Naive thymus-derived CD4-positive, alpha-beta T cell (primary cell): ENCODE data around the gene TMX3. TPM values are rescaled to one million over a fixed set of nuclear protein-coding genes. Genes with fewer than 3 reads are reported as not detected.
A peak's percentile ranks its signal among the peaks of the same experiment; 100 is the strongest.

Experiments
- ATAC-seq: fragments of 150-1000 bp; cut with Tn5 transposase; 2 replicates; pipeline ENCODE4 v1.10.0; 2021; ENCODE audit warnings: mild to moderate bottlenecking, moderate library complexity
- CTCF ChIA-PET: fragments of 350-600 bp; sonication (Branson Sonifier 250); formaldehyde crosslinking; loops from one replicate; lab custom pipeline; 2021; ENCODE audit warnings: antibody characterized with exemption; lab: Charles Lee
- POLR2A ChIA-PET: fragments of 350-600 bp; sonication (Branson Sonifier 250); formaldehyde crosslinking; loops from one replicate; lab custom pipeline; 2021; ENCODE audit warnings: antibody characterized with exemption, inconsistent platforms; lab: Charles Lee
- DNase-seq, 9 donors: peaks; one replicate each; pipeline versions ENCODE4 v3.0.0 to v3.0.0-alpha.2; 2020 to 2022; ENCODE audit warnings: mixed read lengths in 1 of 9
- H3K27ac ChIP-seq: one replicate; pipeline ENCODE4 v1.7.0; 2013; ENCODE audit warnings: mild to moderate bottlenecking, low read depth, low read length, moderate library complexity
- H3K27me3 ChIP-seq, 2 donors: one replicate each; pipeline ENCODE4 v1.7.0; 2013; ENCODE audit warnings: low read length in 2 of 2, mild to moderate bottlenecking in 2 of 2, moderate library complexity in 2 of 2; ENCODE audit not compliant: control insufficient read depth in 2 of 2, insufficient read depth in 2 of 2
- H3K36me3 ChIP-seq, 3 experiments: 1 replicate in 2 of 3; 2 replicates in 1 of 3; pipeline ENCODE4 v1.7.0; 2013; ENCODE audit warnings: low read length in 3 of 3, mild to moderate bottlenecking in 3 of 3, moderate library complexity in 1 of 3; ENCODE audit not compliant: insufficient read depth in 3 of 3, control insufficient read depth in 2 of 3
- H3K4me1 ChIP-seq, 2 donors: one replicate each; pipeline ENCODE4 v1.7.0; 2013; ENCODE audit warnings: low read length in 2 of 2, mild to moderate bottlenecking in 2 of 2, moderate library complexity in 1 of 2; ENCODE audit not compliant: control insufficient read depth in 2 of 2, insufficient read depth in 2 of 2
- H3K4me3 ChIP-seq: 2 replicates; pipeline ENCODE4 v1.7.0; 2013; ENCODE audit warnings: mild to moderate bottlenecking, low read length
- H3K9me3 ChIP-seq, 3 experiments: 1 replicate in 2 of 3; 2 replicates in 1 of 3; pipeline ENCODE4 v1.7.0; 2013; ENCODE audit warnings: low read length in 3 of 3; ENCODE audit not compliant: control insufficient read depth in 2 of 3
- H3K27ac Mint-ChIP-seq, 9 donors: one replicate each; pipeline ENCODE4 v1.8.0; 2020 to 2022; ENCODE audit warnings: mixed read lengths in 9 of 9, mild to moderate bottlenecking in 8 of 9, moderate library complexity in 5 of 9, inconsistent platforms in 2 of 9
- H3K27me3 Mint-ChIP-seq, 5 donors: one replicate each; pipeline ENCODE4 v1.8.0; 2021 to 2022; ENCODE audit warnings: mixed read lengths in 5 of 5, mild to moderate bottlenecking in 1 of 5
- H3K36me3 Mint-ChIP-seq, 5 donors: one replicate each; pipeline ENCODE4 v1.8.0; 2020 to 2022; ENCODE audit warnings: mixed read lengths in 5 of 5, mild to moderate bottlenecking in 3 of 5, inconsistent platforms in 1 of 5
- H3K4me1 Mint-ChIP-seq, 7 donors: one replicate each; pipeline ENCODE4 v1.8.0; 2020 to 2022; ENCODE audit warnings: mixed read lengths in 7 of 7, mild to moderate bottlenecking in 3 of 7, inconsistent platforms in 1 of 7
- H3K4me3 Mint-ChIP-seq, 10 donors: one replicate each; pipeline ENCODE4 v1.8.0; 2020 to 2022; ENCODE audit warnings: mild to moderate bottlenecking in 10 of 10, mixed read lengths in 10 of 10, moderate library complexity in 6 of 10, inconsistent platforms in 2 of 10
- H3K9me3 Mint-ChIP-seq, 11 donors: one replicate each; pipeline ENCODE4 v1.8.0; 2020 to 2022; ENCODE audit warnings: mixed read lengths in 11 of 11, mild to moderate bottlenecking in 4 of 11, inconsistent platforms in 1 of 11, moderate library complexity in 1 of 11
- intact Hi-C, 2 donors: fragments of 100-400 bp; cut with micrococcal nuclease; formaldehyde crosslinking; loops; one replicate each; pipeline ENCODE4 v1.15.1; 2023
- polyA plus RNA-seq, 2 donors: library from polyadenylated mRNA; unstranded; fragments of 300-500 nt; fragmentation: Illumina TruSeq; gene quantifications; one replicate each; pipeline ENCODE4 v1.2.3, GENCODE V29; 2021
- total RNA-seq, 6 experiments: library from RNA in 5 of 6; stranded (reverse) in 5 of 6; gene quantifications; 1 replicate in 5 of 6; 2 replicates in 1 of 6; pipeline ENCODE4 v1.2.3 and lab custom pipeline; 2021 to 2026

Gene TMX3
- 10 to 100 TPM; 42.0 to 76.5 (median 63.2) TPM for total RNA-seq
- polyA plus RNA-seq: 10 to 100 TPM; 18.7 to 20.2 TPM
- total RNA-seq (lab: John Stamatoyannopoulos, UW): 37.6 reads per million, percentile 65 among the genes with 10 or more reads in this experiment

GRCh38 chr18:68714712-68715496 lies at the start of gene TMX3:
Gene TMX3 (minus strand): TSS chr18:68715108. CDS start chr18:68714981, 127 bp downstream.
- Mint-ChIP-seq H3K27ac (peak within 1 kb of the TSS; percentile 88 to 98 (median 95)), H3K4me1 (peaks cover 21 to 61% (median 53%) of the 10 kb centered on the region in 7 donors), H3K27me3 (no peaks in the 10 kb centered on the region), H3K9me3 (no peaks in the 10 kb centered on the region), H3K36me3 (peaks cover 0 to 29% (median 16%) of the 10 kb centered on the region in 5 donors), H3K4me3 (peak within 1 kb of the TSS; percentile 93 to 100 (median 96))
- intact Hi-C loops: loop anchor here (1.0 to 10.0 kb wide), 8 partner anchors 8 to 1491 kb away; partner anchors contain the start of genes DSEL (in 2 of the 2) and RTTN (in 1 of the 2)
- Histone ChIP-seq H3K9me3 (no peaks in the 10 kb centered on the region), H3K4me1 (peaks cover 4 to 17% of the 10 kb centered on the region in 2 donors), H3K27me3 (no peaks in the 10 kb centered on the region), H3K27ac (peak within 1 kb of the TSS; percentile 74), H3K36me3 (peaks cover under 1 to 38% (median 8%) of the 10 kb centered on the region in 3 experiments), H3K4me3 (peak within 1 kb of the TSS; percentile 86)
- DNase-seq (peak; percentile 86 to 93 (median 90)), ATAC-seq (peak; percentile 99)
- CTCF ChIA-PET: no interaction called here
- POLR2A ChIA-PET: interaction anchor here (0.7 to 1.3 kb wide), 3 partner anchors 14 to 1491 kb away, joined by 3 to 7 read pairs (median 3); partner anchors contain the start of gene RTTN

- no peak overlapping the region for H3K4me3 Mint-ChIP-seq
- Histone ChIP-seq H3K27me3 (no peaks in the 10 kb centered on the region), H3K4me1 (no peaks in the 10 kb centered on the region), H3K4me3 (no peak overlapping the region), H3K9me3 (peaks cover 0 to under 1% (median 0%) of the 10 kb centered on the region in 3 experiments), H3K36me3 (no peaks in the 10 kb centered on the region), H3K27ac (no peak overlapping the region)
- CTCF ChIA-PET: no interaction called here
- intact Hi-C loops: no loop called here
- H3K27ac Mint-ChIP-seq: no peak overlapping the region
- H3K4me1 Mint-ChIP-seq: peaks cover 0 to 2% (median 0%) of the 10 kb centered on the region in 7 donors
- H3K36me3 Mint-ChIP-seq: peaks cover 0 to 4% (median 0%) of the 10 kb centered on the region in 5 donors
- ATAC-seq: no peak
- peaks cover 0 to 8% (median 3%) of the 10 kb centered on the region in 11 donors for H3K9me3 Mint-ChIP-seq
- POLR2A ChIA-PET: no interaction called here
- no peaks in the 10 kb centered on the region for H3K27me3 Mint-ChIP-seq
- DNase-seq: no peak
These were observed 49.1 kb upstream of the TMX3 start for GRCh38 chr18:68764016-68764415.

GRCh38 chr18:68763083-68763482 lies 48.2 kb upstream of the TMX3 start:
- Mint-ChIP-seq H3K4me1 (peaks cover 0 to 2% (median 0%) of the 10 kb centered on the region in 7 donors), H3K27me3 (no peaks in the 10 kb centered on the region), H3K4me3 (no peak overlapping the region), H3K27ac (no peak overlapping the region), H3K36me3 (peaks cover 0 to 8% (median 0%) of the 10 kb centered on the region in 5 donors), H3K9me3 (peaks cover 0 to 16% (median 7%) of the 10 kb centered on the region in 11 donors)
- ATAC-seq (no peak), DNase-seq (no peak)
- no peaks in the 10 kb centered on the region for H3K36me3 ChIP-seq
- CTCF ChIA-PET: no interaction called here
- H3K27me3 ChIP-seq: no peaks in the 10 kb centered on the region
- no peak overlapping the region for H3K4me3 ChIP-seq
- POLR2A ChIA-PET: no interaction called here
- H3K9me3 ChIP-seq: peaks cover 0 to 6% (median 0%) of the 10 kb centered on the region in 3 experiments
- H3K4me1 ChIP-seq: no peaks in the 10 kb centered on the region
- intact Hi-C loops: no loop called here
- H3K27ac ChIP-seq: no peak overlapping the region

- ATAC-seq (no peak), DNase-seq (no peak)
- H3K9me3 ChIP-seq: peaks cover 0 to 6% (median 0%) of the 10 kb centered on the region in 3 experiments
- H3K4me3 Mint-ChIP-seq: no peak overlapping the region
- H3K27me3 ChIP-seq: no peaks in the 10 kb centered on the region
- ChIA-PET CTCF (no interaction called here), POLR2A (no interaction called here)
- H3K27ac Mint-ChIP-seq: no peak overlapping the region
- H3K4me1 Mint-ChIP-seq: no peaks in the 10 kb centered on the region
- H3K36me3 Mint-ChIP-seq: peaks cover 0 to 11% (median 1%) of the 10 kb centered on the region in 5 donors
- intact Hi-C loops: no loop called here
- no peaks in the 10 kb centered on the region for H3K27me3 Mint-ChIP-seq
- no peaks in the 10 kb centered on the region for H3K36me3 ChIP-seq
- H3K27ac ChIP-seq: no peak overlapping the region
- H3K4me1 ChIP-seq: no peaks in the 10 kb centered on the region
- H3K4me3 ChIP-seq: no peak overlapping the region
- peaks cover 0 to 19% (median 7%) of the 10 kb centered on the region in 11 donors for H3K9me3 Mint-ChIP-seq
These were observed 44.4 kb upstream of the TMX3 start for GRCh38 chr18:68759308-68759707.

- Histone ChIP-seq H3K36me3 (no peaks in the 10 kb centered on the region), H3K4me1 (no peaks in the 10 kb centered on the region), H3K27ac (no peak overlapping the region), H3K4me3 (no peak overlapping the region), H3K27me3 (no peaks in the 10 kb centered on the region), H3K9me3 (peaks cover 0 to 6% (median 0%) of the 10 kb centered on the region in 3 experiments)
- H3K36me3 Mint-ChIP-seq: peaks cover 0 to 18% (median 12%) of the 10 kb centered on the region in 5 donors
- peaks cover 0 to 19% (median 7%) of the 10 kb centered on the region in 11 donors for H3K9me3 Mint-ChIP-seq
- H3K27ac Mint-ChIP-seq: no peak overlapping the region
- ATAC-seq: no peak
- H3K4me1 Mint-ChIP-seq: no peaks in the 10 kb centered on the region
- H3K27me3 Mint-ChIP-seq: no peaks in the 10 kb centered on the region
- POLR2A ChIA-PET: no interaction called here
- CTCF ChIA-PET: no interaction called here
- DNase-seq: no peak
- no peak overlapping the region for H3K4me3 Mint-ChIP-seq
- intact Hi-C loops: no loop called here
These were observed 42.2 kb upstream of the TMX3 start for GRCh38 chr18:68757126-68757525.

- no peak overlapping the region for H3K4me3 ChIP-seq
- H3K36me3 ChIP-seq: no peaks in the 10 kb centered on the region
- ATAC-seq (no peak), DNase-seq (no peak)
- Mint-ChIP-seq H3K36me3 (peaks cover 0 to 8% (median 0%) of the 10 kb centered on the region in 5 donors), H3K27ac (no peak overlapping the region), H3K4me1 (no peaks in the 10 kb centered on the region), H3K9me3 (no peaks in the 10 kb centered on the region), H3K27me3 (no peaks in the 10 kb centered on the region), H3K4me3 (no peak overlapping the region)
- intact Hi-C loops: no loop called here
- H3K27ac ChIP-seq: no peak overlapping the region
- no peaks in the 10 kb centered on the region for H3K27me3 ChIP-seq
- no peaks in the 10 kb centered on the region for H3K9me3 ChIP-seq
- ChIA-PET CTCF (no interaction called here), POLR2A (no interaction called here)
- no peaks in the 10 kb centered on the region for H3K4me1 ChIP-seq
These were observed 27.3 kb upstream of the TMX3 start for GRCh38 chr18:68742206-68742605.
